ENCODE data around the gene PRCD.
"Not testable (repeated sequence)": the region's sequence is repeated elsewhere in the genome, so short reads cannot be mapped to it uniquely, and the experiment has no call there.

The PRCD gene

DNA sequence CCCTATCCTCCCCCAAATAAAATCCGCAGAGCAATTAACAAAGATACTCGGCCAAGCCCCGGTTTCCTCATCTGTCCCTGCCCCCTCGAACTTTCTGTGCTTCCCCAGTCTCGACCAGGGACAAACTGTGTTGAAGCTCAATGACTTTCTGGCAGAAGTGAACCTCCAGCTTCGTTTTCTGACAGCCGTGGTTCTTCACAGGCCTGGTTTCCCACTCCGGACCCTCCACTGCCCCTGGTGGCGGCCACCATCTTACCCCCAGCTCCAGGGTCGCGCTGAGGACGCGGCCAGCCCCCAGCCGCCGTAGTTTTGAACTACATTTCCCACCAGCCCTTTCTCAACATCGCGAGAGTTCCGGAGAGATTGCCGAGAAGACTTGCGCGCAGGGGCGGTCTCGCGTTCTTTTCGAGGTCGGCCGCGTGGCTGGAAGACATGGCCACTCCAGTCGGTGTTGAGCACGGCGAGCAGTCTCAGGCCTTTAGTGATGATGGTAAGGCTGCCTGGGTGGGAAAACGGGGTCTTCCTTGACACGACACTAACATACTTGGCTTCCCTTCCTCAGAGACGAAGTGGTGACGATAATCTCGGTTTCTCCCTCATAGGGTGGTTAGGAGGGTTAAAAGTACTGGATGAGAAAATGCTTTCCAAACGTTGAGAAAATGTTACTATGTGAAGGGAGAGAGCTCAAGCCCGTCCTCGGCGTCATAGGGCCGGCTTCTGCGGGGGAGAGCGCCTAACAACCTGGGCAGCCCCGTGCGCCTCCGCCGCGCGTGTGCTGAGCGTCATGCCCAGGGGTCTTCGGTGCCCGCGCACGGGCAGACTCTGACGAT, 17.7 kb downstream of the PRCD start:
- peak; percentile 91 for DNase-seq

DNA sequence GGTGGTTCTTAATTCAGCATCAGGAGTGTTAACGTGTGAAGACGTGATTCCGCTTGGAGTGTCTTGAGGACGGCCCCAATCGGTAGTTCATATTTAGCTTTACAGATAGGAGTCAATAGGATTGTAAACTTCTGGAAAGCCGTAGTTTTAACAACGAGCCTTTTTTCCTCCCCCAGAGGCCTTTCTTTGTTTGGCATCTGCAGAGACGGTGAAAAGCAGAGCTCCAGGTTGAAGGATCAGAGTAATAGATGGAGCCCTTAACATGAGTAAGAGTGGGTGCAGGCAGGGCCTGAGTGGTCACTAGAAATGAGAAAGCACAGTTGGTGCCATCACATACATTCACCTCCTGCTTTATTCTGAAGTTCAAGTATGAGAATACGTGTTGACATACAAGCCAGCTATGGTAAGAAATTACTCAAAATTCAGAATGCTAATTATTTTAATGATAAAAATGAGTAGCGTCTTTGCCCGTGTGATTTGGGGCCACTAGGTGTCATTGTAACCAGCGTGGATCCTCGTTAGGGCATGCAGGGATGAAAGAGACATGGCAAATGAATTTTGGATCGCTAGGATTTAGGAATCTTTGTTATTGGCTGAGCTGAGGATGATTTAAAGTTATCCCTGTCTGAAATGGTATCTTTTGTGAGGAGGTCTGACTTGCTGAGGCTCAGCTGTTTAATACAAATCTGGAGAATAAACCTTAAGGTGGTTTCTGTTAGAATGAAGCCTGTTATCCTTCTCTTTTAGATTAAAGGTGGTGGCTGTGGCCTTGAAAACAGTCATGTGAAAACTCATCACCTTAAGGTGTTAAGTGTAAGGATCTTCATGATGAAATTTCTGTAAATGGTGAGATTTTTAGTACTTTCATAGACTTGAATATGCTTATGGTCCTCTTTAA, 18.6 kb downstream of the PRCD start:
- DNase-seq: no peak

DNA sequence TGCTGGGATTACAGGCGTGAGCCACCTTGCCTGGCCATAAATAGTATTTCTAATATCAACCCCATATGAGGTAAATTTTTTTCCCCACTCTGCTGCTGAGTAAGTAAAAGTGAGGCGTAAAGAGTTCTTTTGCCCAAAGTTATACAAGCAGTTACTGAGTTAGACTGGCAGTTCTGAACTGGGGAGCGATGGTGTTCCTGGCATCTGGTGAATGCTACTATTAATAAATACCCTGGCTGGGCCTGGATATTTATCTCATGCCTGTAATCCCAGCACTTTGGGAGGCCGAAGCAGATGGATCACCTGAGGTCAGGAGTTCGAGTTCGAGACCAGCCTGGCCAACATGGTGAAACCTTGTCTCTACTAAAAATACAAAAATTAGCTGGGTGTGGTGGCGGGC, 19.6 kb downstream of the PRCD start:
- DNase-seq: not testable (repeated sequence)

DNA sequence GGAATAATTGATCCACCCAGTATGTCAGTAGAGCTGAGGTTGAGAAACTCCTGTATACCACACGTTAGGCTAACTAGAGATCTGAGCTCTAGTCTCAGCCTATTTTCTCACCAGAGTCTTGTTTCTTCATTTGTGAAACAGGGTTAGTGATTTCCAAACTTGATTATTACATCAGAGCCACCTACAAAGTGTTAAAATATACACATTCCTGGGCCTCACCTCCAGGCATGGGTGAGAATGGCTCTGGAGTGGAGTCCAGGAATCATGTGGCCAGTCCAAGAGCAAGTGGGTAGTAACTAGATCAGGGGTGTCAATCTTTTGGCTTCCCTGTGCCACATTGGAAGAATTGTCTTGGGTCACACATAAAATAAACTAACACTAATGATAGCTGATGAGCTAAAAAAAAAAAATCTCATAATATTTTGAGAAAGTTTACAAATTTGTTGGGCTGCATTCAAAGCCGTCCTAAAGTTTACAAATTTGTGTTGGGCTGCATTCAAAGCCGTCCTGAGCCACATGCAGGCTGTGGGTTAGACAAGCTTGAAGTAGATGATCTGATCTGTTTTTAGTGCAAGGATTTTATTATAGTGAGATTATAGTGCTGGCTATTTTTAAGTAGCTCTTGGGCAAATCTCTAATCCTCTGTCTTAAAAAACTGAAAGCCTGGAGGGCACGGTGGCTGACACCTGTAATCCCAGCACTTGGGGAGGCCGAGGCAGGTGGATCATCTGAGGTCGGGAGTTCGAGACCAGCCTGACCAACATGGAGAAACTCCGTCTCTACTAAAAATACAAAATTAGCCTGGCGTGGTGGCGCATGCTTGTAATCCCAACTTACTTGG, 20.4 kb downstream of the PRCD start:
- no peak for DNase-seq

DNA sequence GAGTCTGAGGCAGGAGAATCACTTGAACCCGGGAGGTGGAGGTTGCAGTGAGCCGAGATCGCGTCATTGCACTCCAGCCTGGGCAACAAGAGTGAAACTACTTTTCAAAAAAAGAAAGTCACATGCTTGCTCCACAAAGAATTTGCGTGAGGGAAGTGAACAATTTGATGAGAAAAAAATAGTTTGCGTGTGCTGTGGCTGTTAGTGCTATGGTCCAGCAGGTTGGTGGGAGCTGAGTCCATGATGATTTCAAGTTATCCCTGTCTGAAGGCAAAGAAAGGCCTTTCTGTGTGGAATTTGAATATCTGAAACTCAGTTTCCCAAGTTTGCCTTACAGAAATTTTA, 21.0 kb downstream of the PRCD start:
- no peak for DNase-seq

DNA sequence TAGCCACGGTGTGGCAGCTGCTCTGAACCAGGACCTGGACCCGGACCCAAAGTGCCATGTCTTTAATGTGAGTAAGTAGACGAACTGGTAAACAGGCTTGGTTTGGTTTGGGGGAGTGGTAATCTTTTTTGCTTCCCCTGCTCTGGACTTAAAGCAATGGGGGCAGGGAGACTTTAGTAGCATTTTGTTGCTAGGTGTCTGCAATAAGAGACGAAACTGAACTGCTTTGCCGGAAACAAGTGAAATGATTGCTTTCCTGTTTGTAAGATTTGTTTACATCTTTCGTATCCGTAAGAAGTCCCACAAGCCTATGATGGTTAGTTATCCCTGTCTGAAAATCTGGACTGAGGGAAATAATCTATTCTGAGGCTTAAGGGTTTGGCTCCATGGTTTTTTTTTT, 21.5 kb downstream of the PRCD start:
- DNase-seq: no peak

DNA sequence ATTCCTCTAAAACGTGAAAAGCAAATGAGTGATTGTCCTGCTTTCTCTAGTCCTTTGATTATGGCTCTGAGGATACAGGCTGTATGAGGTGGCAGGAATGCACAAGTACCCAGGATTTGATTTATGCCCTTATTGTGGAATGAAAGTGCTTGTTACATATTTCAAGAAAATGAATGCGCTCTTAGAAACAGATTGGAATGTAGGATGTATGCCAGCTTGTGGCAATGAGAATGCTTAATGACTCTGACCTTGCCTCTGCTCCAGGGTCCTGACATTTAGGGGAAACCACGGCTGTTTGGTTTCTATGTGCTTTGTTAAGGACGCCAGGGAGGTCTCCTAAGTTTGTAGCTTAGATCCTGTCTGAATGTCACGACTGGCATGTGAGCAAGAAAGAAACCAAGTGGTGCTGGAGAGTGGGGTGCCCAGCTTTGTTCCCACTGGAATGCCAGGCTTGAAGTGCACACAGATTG, 22.0 kb downstream of the PRCD start:
- DNase-seq: no peak

DNA sequence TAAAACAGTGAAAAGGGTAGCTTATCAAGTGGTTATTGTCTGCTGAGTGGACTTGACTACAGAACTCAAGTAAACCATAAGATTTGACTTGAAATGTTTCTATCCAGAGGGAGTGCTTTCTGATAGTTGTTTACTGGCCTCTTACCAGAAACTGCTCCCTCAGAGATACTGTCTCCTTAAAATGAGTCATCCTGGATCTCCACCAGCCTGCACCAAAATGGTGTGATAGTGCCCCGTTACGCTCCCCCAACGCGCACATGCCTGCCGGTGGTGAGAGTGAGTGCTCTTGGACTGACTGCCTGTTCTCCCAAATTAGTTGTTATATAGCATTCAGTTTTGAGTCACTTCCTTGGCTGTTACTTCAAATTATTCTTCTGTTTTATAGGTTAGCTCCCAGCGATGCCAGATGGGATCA, 22.9 kb downstream of the PRCD start:
- no peak for DNase-seq

DNA sequence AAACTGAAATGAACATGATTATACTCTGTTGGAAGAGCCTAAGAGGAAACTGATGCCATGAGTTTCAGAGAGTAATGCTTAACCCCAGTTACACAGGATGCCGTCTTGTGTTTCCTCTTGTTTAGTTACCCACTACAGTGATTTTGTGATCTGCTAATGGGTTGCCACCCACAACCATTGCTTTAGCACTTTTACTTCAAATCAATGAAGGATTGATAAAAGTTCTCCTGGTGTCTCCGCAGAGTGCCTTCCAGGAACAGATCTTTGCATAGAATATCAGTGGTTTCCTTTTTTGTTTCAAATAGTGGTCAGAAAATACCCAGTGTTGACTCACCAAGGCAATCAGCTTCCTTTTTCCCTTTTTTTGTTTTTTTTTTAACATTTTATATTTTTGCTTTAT, 23.5 kb downstream of the PRCD start:
- DNase-seq: not testable (repeated sequence)

DNA sequence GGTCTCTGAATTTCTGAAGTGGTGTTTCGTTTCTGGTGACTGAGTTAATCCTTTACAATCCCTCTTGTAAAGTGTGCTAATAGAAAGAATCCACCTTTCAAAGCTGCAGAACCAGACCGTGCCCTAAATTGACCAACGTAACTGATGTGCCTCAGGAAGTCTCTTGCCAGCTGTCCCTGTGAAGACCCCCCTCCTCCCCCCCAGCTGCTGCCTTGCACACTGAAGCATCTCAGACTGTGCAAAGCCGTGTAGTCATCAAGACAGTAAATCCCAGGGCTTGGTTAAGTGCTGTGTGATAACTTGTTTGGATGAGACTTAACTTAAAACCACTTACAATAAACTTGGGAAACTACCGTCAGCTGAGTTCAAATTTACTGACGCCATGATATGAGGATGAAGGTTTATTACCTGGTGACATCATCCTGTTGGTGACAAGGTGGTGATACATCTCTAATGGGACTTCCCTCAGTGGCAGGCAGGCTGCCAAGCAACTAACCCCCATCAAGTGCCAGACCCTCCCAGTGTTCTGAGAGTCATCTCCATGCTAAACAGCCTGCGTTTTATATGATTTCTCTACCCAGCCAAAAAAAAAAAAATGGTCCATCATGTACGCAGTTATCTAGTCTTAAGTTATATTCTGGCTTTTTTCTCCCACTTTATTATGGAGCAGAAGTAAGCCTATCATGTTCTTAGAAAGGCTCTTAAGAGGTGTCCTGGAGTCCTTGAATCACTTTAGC, 25.3 kb downstream of the PRCD start:
- DNase-seq: not testable (repeated sequence)

DNA sequence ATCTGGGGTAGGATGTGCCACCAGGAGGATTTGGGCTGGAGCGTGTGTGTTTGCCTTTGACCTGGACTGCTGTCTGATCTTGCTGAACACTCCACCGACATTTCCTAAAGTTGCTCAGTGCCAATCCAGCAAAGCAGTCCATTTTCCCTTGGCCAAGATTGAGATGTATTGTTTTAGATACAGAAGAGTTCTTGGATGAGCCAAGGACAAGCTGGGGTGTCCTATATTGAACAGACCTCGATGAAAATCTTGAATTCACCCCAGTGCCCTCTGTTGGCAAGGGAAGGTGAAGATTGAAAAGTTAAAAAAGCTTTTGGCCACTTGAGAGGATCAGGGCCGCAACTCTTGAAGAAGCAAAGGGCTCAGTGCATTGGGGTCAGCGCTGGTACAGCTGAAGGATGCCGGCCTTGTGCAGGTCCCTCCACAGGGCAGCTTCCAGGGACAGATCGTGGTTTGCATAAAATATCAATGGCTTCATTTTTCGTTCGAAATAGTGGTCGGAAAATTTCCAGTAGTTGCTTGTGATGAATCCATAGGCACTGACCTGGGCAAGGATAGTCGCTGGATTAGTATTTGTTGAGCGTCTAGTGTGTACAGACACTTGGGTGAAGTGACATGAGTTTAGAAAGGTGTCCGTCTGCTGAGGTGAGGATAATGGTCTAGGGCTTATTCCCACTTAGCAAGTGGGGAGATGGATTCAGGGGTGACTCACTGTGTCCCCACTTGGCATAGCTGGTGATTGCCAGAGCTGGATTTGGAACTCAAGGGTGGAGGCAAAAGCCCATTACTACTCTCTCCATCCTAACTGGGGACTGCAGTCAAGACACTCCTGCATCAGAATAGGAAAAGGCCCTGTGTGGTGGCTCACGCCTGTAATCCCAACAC, 26.1 kb downstream of the PRCD start:
- no peak for DNase-seq

DNA sequence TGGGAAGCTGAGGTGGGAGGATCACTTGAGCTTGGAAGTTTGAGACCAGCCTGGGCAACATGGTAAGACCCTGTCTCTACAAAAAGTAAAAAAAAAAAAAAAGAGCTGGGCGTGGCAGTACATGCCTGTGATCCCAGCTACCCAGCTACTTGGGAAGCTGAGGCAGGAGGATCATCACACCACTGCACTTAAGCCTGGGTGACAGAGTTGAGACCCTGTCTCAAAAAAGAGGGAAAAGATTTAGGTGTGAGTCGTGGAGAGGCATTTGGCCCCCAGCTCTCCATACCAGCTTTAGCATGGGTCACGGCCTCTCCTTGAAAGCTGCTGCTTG, 26.7 kb downstream of the PRCD start:
- DNase-seq: no peak

DNA sequence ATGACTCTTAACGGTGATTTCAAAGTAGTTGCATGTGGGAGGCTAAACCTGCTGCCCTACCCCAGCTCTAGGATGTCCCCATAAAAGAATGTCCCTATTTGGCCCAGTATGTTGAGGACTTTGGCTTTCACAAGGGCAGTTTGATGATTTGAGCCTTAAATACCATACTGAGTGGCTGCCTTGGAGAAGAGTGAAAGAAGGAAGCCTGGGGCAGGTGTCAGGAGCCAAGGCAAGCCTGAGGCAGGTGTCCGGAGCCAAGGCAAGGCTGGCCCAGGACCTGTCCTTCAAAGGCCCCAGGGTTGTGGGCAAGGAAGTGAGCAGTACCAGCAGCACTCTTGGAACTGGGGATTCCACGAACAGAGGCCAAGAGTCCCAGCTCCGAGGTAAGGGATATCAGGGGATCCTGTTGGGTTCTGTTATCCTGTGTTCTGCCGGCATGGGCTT, 27.2 kb downstream of the PRCD start:
- DNase-seq: no peak

DNA sequence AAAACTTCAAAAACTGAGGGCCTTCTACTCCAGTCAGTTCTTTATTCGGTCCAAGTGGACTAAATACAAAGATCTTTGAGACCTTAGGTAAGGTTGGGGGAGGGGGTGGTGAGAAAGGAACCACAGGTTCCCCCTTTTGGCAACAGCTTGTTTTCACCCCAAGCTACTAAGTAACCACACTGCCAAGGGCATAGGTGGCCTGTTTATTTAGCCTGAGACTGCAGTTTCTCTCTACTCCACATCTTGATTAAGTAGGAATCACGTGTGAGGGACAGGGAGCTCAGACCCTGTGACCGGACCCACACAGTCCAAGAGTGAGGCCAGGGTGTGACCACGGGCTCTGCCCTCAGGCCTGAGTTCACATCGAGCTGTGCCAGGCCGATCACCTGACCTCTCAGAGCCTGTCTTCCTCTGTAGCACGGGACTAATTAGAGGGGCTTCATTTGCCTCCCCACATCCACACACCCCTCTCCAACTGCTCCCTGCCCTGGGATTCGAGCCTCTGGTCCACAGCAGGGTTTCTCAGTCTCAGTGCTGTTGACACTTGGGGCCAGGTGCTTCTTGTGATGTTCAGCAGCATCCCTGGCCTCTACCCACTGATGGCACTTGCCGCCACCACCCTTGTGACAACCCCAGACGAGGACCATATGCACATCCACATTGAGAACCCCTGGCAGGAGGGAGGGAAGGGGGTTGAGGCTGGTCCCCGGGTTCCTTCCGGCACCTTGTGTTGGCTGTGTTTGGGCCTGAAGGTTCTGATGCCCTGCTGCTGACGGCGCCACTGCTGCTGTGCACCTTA, 28.0 kb downstream of the PRCD start:
- no peak for DNase-seq

DNA sequence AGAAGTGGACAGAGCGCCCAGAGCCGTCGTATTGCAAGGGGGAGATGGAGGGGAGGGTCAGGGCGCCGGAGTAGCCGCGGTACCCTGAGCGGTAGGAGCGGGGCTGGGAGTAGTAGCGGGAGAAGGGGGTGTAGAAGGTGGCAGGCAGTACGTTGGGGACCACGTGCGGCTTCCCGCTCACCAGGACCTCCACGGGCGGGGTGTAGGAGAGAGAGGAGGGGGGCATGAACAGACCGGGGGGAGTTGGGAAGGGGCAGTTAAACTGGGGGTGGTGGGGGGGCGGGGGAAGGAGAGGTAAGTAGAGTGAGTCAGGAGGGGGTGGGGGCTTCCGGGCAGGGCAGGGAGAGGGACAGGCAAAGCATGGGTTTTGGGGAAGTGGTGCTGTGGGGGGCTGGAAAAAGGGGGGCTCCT, 29.0 kb downstream of the PRCD start:
- no peak for DNase-seq

DNA sequence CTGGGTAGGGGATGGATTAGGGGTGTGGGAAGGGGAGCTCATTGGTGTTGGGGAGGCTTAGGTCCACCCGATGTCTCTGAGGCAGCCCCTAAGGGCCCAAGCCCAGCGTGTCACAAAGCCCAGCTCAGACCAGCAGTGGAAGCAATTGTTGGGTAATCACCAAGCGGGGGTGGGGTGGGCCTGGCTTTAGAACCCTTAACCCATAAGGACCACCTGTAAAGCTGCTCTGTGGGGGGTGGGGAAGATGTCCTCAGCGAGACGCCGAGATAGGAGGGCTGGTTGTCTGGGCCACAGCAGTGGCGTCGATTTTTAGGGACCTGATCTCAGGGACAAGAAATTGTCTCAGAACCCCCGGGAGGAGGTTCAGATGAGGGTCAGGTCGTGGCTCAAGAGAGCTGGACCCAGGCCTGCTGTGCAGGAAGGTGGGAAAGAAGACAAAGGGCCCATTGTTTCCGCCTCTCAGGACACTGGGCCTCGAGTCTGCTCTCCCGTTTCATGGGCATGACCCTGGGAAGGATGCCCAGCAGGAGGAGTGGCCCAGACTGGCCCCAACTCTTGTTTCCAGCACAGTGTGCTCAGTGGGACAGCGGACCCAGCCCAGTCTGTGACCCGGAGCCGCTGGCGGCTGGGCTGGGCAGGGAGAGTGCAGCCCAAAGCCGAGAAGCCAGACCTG, 29.9 kb downstream of the PRCD start:
- no peak for DNase-seq

DNA sequence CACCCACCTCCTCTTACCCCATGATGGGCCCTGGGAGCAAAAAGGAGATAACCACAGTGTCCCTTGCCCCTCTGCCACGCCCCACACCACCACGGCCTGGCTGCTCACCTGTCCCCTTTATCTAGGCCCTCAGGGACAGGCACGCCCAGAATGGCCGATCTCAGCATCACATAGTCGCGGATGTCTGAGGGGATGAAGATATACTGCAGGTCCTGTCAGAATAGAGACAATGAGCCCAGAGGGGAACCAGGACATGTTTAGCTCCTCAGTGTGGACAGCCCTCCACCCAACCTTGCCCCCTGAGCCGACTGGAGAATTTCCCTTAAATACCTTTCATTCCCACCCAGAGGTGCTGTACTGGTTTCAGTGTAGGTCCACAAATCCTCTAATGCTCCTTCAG, 30.6 kb downstream of the PRCD start:
- no peak for DNase-seq

DNA sequence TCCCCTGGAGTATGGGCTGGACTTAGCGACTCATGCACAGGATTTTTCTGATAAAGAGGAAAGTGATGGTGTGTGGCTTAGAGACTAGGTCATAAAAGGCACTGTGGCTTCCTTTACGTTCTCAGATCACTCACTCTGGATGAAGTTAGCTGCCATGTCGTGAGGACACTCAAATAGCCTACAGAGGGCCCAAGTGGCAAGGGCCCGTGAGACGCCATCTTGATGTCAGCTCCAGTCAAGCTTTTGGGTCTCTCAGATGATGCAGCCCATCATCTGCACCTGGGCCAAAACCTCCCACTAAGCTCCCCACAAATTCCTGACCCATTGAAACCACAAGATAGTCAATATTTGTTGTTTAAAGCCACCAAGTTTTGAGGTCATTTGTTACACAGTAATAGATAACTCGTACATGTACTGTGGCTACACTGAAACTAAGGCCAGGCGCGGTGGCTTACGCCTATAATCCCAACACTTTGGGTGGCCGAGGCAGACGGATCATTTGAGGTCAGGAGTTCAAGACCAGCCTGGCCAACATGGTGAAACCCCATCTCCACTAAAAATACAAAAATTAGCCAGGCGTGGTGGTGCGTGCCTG, 31.1 kb downstream of the PRCD start:
- DNase-seq: no peak

Measured in right kidney (tissue), 1 donor.